HG02588 (cell line): ENCODE data around the gene H3-3A.

Experiments
- ATAC-seq: cut with Tn5 transposase; IDR thresholded peaks from one replicate; pipeline ENCODE4 v1.9.1; 2021; ENCODE audit warnings: mild to moderate bottlenecking, moderate library complexity; ENCODE audit not compliant: unreplicated experiment

H3-3A gene

GRCh38 chr1:226110249-226111097 is 48.0 kb downstream of the H3-3A start:
- ATAC-seq, result peak; percentile 79

- ATAC-seq, result no peak
Observed at GRCh38 chr1:226111098-226111882, 48.8 kb downstream of the H3-3A start.

- no peak for ATAC-seq
Observed at GRCh38 chr1:226111883-226112261, 49.4 kb downstream of the H3-3A start.

GRCh38 chr1:226112626-226113025 is 50.1 kb downstream of the H3-3A start:
- no peak for ATAC-seq

- ATAC-seq, result no peak
Observed at GRCh38 chr1:226116673-226117072, 54.2 kb downstream of the H3-3A start.

- no peak for ATAC-seq
Observed at GRCh38 chr1:226117330-226117729, 54.8 kb downstream of the H3-3A start.

- no peak for ATAC-seq
Observed at GRCh38 chr1:226118357-226118756, 55.8 kb downstream of the H3-3A start.

GRCh38 chr1:226119169-226119568 is 56.7 kb downstream of the H3-3A start:
- ATAC-seq, result no peak

- no peak for ATAC-seq
Observed at GRCh38 chr1:226120398-226120797, 57.9 kb downstream of the H3-3A start.

GRCh38 chr1:226121049-226121586 is 58.6 kb downstream of the H3-3A start:
- ATAC-seq, result no peak
